ENCODE results near the gene RHOA.
"Not testable (repeated sequence)": the region's sequence is repeated elsewhere in the genome, so short reads cannot be mapped to it uniquely, and the experiment has no call there.

RHOA gene

GRCh38 chr3:49362561-49362960 lies 49.2 kb downstream of the RHOA start:
- DNase-seq (ENCODE audit: low read depth, low spot score), result no peak

GRCh38 chr3:49359623-49360022 lies 52.2 kb downstream of the RHOA start:
- no peak for DNase-seq (ENCODE audit: low read depth, low spot score)

GRCh38 chr3:49358884-49359225 lies 52.9 kb downstream of the RHOA start:
- no peak for DNase-seq (ENCODE audit: low read depth, low spot score)

- DNase-seq (ENCODE audit: low read depth, low spot score), result peak; percentile 51
Observed at GRCh38 chr3:49358217-49358883, 53.4 kb downstream of the RHOA start, which contains the start of gene GPX1. Gene GPX1, minus strand, starts transcription at chr3:49358353. Its CDS starts 75 bp downstream, at chr3:49358278.

GRCh38 chr3:49357443-49358216 lies 54.1 kb downstream of the RHOA start:
- peak; percentile 6 for DNase-seq (ENCODE audit: low read depth, low spot score)

- not testable (repeated sequence) for DNase-seq (ENCODE audit: low read depth, low spot score)
Observed at GRCh38 chr3:49357095-49357442, 54.7 kb downstream of the RHOA start.

- no peak for DNase-seq (ENCODE audit: low read depth, low spot score)
Observed at GRCh38 chr3:49352890-49353421, 58.8 kb downstream of the RHOA start.

- DNase-seq (ENCODE audit: low read depth, low spot score), result no peak
Observed at GRCh38 chr3:49352281-49352680, 59.5 kb downstream of the RHOA start.

- DNase-seq (ENCODE audit: low read depth, low spot score), result no peak
Observed at GRCh38 chr3:49351521-49352011, 60.2 kb downstream of the RHOA start.

GRCh38 chr3:49349348-49350114 lies 62.2 kb downstream of the RHOA start:
- DNase-seq (ENCODE audit: low read depth, low spot score), result no peak

GRCh38 chr3:49348361-49348760 lies 63.4 kb downstream of the RHOA start:
- DNase-seq (ENCODE audit: low read depth, low spot score), result not testable (repeated sequence)

- no peak for DNase-seq (ENCODE audit: low read depth, low spot score)
Observed at GRCh38 chr3:49346797-49347251, 65.0 kb downstream of the RHOA start.

- DNase-seq (ENCODE audit: low read depth, low spot score), result no peak
Observed at GRCh38 chr3:49343163-49343562, 68.6 kb downstream of the RHOA start.

GRCh38 chr3:49341996-49342395 lies 69.8 kb downstream of the RHOA start:
- no peak for DNase-seq (ENCODE audit: low read depth, low spot score)

- DNase-seq (ENCODE audit: low read depth, low spot score), result peak; percentile 84
Observed at GRCh38 chr3:49339941-49340800, 71.6 kb downstream of the RHOA start, which contains the start of gene USP4. Gene USP4, minus strand, starts transcription at chr3:49340053. Its CDS starts 29 bp downstream, at chr3:49340024.

- no peak for DNase-seq (ENCODE audit: low read depth, low spot score)
Observed at GRCh38 chr3:49339581-49339940, 72.2 kb downstream of the RHOA start.

- DNase-seq (ENCODE audit: low read depth, low spot score), result no peak
Observed at GRCh38 chr3:49333916-49334633, 77.7 kb downstream of the RHOA start.

- DNase-seq (ENCODE audit: low read depth, low spot score), result no peak
Observed at GRCh38 chr3:49333091-49333490, 78.7 kb downstream of the RHOA start.

- no peak for DNase-seq (ENCODE audit: low read depth, low spot score)
Observed at GRCh38 chr3:49329186-49329585, 82.6 kb downstream of the RHOA start.

GRCh38 chr3:49328350-49328749 lies 83.4 kb downstream of the RHOA start:
- not testable (repeated sequence) for DNase-seq (ENCODE audit: low read depth, low spot score)
